ENCODE results near the gene GPN2.
A peak's percentile ranks its signal among the peaks of the same experiment; 100 is the strongest.

The GPN2 gene

DNA sequence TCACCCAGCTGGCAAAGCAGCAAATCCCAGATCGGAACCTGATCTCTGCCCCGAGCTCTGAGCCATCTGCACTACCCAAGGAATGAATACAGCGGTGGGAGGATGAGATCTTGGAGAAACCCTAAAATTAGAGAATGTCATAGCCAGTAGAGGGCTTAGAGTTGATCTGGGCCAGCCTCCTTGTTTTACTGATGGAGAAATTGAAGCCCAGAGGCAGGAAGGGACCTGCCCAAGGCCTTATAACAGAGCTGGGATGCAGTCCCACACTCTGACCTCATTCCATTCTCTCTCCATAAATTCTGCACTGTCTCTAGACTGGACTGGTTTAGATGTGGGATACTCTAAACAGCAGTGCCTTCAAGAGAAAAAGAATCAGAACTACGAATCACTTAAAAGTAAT, 31.9 kb downstream of the GPN2 start:
- H3K4me1 ChIP-seq (ENCODE audit: control insufficient read depth, insufficient read depth, low read length), result 0 out of 2 replicates have a peak, but pooled peaks cover under 1% of the 10 kb centered on the region
- CTCF ChIA-PET, result interaction anchor here (0.5 to 2.6 kb wide), 9 partner anchors 10 to 733 kb away, joined by 3 to 11 read pairs (median 4); no protein-coding TSS in a partner anchor
- H3K27ac ChIP-seq (ENCODE audit: extremely low read depth, low read depth, low read length), result no peak overlapping the region
- POLR2A ChIA-PET, result interaction anchor here (0.9 to 1.5 kb wide), 2 partner anchors 9 to 32 kb away, joined by 3 to 5 read pairs; partner anchors contain the start of gene GPN2
- peaks cover 0 to 33% of the 10 kb centered on the region in 2 experiments; a peak in 1 of 3 replicates for H3K36me3 ChIP-seq (ENCODE audit: control insufficient read depth in 2 of 2, insufficient read depth in 1 of 2, low read length in 2 of 2)
- H3K9me3 ChIP-seq (ENCODE audit: control insufficient read depth, insufficient read depth, low read depth, low read length), result no peaks in the 10 kb centered on the region
- peak; percentile 54; the same call in 1 of the 2 replicates for TF ChIP-seq SP7 (tag by site-specific recombination; IDR thresholded peaks at IDR 0.05)
- TF ChIP-seq GFI1B (tag by site-specific recombination; IDR thresholded peaks at IDR 0.05), result no peak
- no peak overlapping the region for H3K4me3 ChIP-seq (ENCODE audit: low read depth, low read length)

- H3K4me1 ChIP-seq (ENCODE audit: control insufficient read depth, insufficient read depth, low read length), result no peaks in the 10 kb centered on the region
- H3K9me3 ChIP-seq (ENCODE audit: control insufficient read depth, insufficient read depth, low read depth, low read length), result no peaks in the 10 kb centered on the region
- peaks cover 0 to 39% of the 10 kb centered on the region in 2 experiments; a peak in 1 of 3 replicates for H3K36me3 ChIP-seq (ENCODE audit: control insufficient read depth in 2 of 2, insufficient read depth in 1 of 2, low read length in 2 of 2)
- POLR2A ChIA-PET, result interaction anchor here (0.9 to 1.5 kb wide), 3 partner anchors 9 to 32 kb away, joined by 3 to 5 read pairs (median 3); partner anchors contain the start of gene GPN2
- no peak overlapping the region for H3K27ac ChIP-seq (ENCODE audit: extremely low read depth, low read depth, low read length)
- TF ChIP-seq PRDM1 (tag by site-specific recombination; IDR thresholded peaks at IDR 0.05) (no peak), ZBTB26 (tag by site-specific recombination; optimal IDR thresholded peaks at IDR 0.05) (peak; percentile 9), ZBTB20 (tag by site-specific recombination; IDR thresholded peaks at IDR 0.05) (peak; percentile 49; the same call in 1 of the 2 replicates)
- CTCF ChIA-PET, result interaction anchor here (1.4 to 2.6 kb wide), 2 partner anchors 30 to 46 kb away, joined by 4 to 7 read pairs; no protein-coding TSS in a partner anchor
- no peak overlapping the region for H3K4me3 ChIP-seq (ENCODE audit: low read depth, low read length)
Measured at GRCh38 chr1:26857473-26858060, 32.5 kb downstream of the GPN2 start.

- Histone ChIP-seq H3K9me3 (ENCODE audit: control insufficient read depth, insufficient read depth, low read depth, low read length) (no peaks in the 10 kb centered on the region), H3K27ac (ENCODE audit: extremely low read depth, low read depth, low read length) (no peak overlapping the region), H3K4me1 (ENCODE audit: control insufficient read depth, insufficient read depth, low read length) (no peaks in the 10 kb centered on the region), H3K36me3 (ENCODE audit: control insufficient read depth in 2 of 2, insufficient read depth in 1 of 2, low read length in 2 of 2) (peaks cover 0 to 46% of the 10 kb centered on the region in 2 experiments; a peak in 1 of 3 replicates), H3K4me3 (ENCODE audit: low read depth, low read length) (no peak overlapping the region)
- CTCF ChIA-PET, result interaction anchor here (0.8 to 2.6 kb wide), 4 partner anchors 20 to 254 kb away, joined by 3 to 7 read pairs (median 4); no protein-coding TSS in a partner anchor
- POLR2A ChIA-PET, result interaction anchor here (1.2 to 2.3 kb wide), 2 partner anchors 8 to 15 kb away, joined by 3 to 9 read pairs; no protein-coding TSS in a partner anchor
- TF ChIP-seq ZNF266 (tag by site-specific recombination; IDR thresholded peaks at IDR 0.05; ENCODE audit: low read depth) (no peak), ZNF341 (tag by site-specific recombination; IDR thresholded peaks at IDR 0.05; ENCODE audit: low read depth) (peak; percentile 27; the same call in 1 of the 2 replicates), ZNF335 (tag by site-specific recombination; conservative IDR thresholded peaks at IDR 0.05) (peak; percentile 48; the same call in 1 of the 2 replicates), ZFHX2 (tag by site-specific recombination; conservative IDR thresholded peaks at IDR 0.05) (peak; percentile 28; the same call in 1 of the 2 replicates), ZIC2 (tag by site-specific recombination; IDR thresholded peaks at IDR 0.05) (peak; percentile 41), ZFP37 (tag by site-specific recombination; IDR thresholded peaks at IDR 0.05) (no peak), SCRT1 (tag by site-specific recombination; IDR thresholded peaks at IDR 0.05; ENCODE audit: borderline replicate concordance) (no peak), ZNF670 (tag by site-specific recombination; IDR thresholded peaks at IDR 0.05; ENCODE audit: low read depth) (no peak), ZNF2 (tag by site-specific recombination; IDR thresholded peaks at IDR 0.05) (no peak), ZNF600 (tag by site-specific recombination; IDR thresholded peaks at IDR 0.05) (peak; percentile 61; the same call in 1 of the 2 replicates), ELK4 (IDR thresholded peaks at IDR 0.05; ENCODE audit: borderline replicate concordance, low read depth, low read length) (no peak), ZSCAN30 (tag by site-specific recombination; IDR thresholded peaks at IDR 0.05) (no peak), KLF7 (tag by site-specific recombination; IDR thresholded peaks at IDR 0.05; ENCODE audit: borderline replicate concordance) (no peak), SETDB1 (IDR thresholded peaks at IDR 0.05; ENCODE audit: insufficient read length, low read length) (no peak), ZNF548 (tag by site-specific recombination; IDR thresholded peaks at IDR 0.05) (no peak), ZSCAN5A (tag by site-specific recombination; IDR thresholded peaks at IDR 0.05) (no peak), ZBTB17 (tag by site-specific recombination; IDR thresholded peaks at IDR 0.05) (no peak), ZNF211 (tag by site-specific recombination; IDR thresholded peaks at IDR 0.05; ENCODE audit: low read depth) (no peak)
Measured at GRCh38 chr1:26856604-26857469, 33.2 kb downstream of the GPN2 start.

All from HEK293 (cell line).